ENCODE measurements around the gene CAMSAP3.

CAMSAP3 gene

DNA sequence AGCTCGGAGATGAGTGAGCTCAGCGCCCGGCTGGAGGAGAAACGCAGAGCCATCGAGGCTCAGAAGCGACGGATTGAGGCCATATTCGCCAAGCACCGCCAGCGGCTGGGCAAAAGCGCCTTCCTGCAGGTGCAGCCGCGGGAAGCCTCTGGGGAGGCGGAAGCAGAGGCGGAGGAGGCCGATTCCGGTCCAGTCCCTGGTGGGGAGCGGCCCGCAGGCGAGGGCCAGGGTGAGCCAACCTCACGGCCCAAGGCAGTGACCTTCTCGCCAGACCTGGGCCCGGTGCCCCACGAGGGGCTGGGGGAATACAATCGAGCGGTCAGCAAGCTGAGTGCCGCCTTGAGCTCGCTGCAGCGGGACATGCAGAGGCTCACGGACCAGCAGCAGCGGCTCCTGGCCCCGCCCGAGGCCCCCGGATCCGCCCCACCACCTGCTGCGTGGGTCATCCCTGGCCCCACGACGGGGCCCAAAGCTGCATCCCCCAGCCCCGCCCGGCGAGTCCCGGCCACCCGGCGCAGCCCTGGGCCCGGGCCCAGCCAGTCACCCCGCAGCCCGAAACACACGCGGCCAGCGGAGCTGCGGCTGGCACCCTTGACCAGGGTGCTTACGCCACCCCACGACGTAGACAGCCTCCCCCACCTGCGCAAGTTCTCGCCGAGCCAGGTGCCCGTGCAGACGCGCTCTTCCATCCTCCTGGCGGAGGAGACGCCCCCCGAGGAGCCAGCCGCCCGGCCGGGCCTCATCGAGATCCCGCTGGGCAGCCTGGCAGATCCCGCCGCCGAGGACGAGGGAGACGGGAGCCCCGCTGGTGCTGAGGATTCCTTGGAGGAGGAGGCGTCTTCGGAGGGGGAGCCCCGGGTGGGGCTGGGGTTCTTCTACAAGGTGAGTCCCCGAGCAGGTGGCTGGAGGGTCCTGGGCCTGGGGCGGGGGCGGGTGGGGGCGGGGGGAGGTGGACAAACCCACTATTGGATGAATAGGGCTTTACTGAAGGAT, 16.9 kb downstream of the CAMSAP3 start:
- DNase-seq: no peak

DNA sequence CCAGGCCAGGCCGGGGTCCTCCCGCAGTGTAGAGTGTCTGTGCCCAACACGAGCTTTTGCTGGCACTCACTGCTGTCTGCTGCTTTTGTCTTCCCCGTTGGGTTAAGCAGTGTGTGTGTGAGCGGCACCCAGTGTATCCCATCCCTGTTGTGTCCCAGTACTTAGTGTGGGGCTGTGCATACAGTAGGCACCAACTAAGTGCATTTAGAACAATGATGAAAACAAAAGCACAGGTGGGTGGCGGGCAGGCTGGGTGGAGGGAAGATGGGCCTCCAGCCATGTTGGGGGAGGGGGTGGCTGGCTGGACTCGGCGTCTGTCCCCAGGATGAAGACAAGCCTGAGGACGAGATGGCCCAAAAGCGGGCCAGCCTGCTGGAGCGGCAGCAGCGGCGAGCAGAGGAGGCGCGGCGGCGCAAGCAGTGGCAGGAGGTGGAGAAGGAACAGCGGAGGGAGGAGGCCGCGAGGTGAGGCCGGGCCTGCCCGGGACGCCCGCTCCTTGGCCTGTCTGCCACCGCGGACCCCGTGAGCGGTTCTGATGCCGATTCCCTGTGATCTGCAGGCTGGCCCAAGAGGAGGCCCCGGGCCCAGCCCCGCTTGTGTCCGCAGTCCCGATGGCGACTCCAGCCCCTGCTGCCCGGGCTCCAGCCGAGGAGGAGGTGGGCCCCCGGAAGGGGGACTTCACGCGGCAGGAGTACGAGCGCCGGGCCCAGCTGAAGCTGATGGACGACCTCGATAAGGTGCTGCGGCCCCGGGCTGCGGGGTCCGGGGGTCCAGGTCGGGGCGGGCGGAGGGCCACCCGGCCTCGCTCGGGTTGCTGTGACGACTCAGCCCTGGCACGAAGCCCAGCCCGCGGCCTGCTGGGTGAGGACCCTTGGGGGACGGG, 19.4 kb downstream of the CAMSAP3 start:
- no peak for DNase-seq

GRCh38 chr19:7617172-7617571, 21.5 kb downstream of the CAMSAP3 start:
- no peak for DNase-seq

DNA sequence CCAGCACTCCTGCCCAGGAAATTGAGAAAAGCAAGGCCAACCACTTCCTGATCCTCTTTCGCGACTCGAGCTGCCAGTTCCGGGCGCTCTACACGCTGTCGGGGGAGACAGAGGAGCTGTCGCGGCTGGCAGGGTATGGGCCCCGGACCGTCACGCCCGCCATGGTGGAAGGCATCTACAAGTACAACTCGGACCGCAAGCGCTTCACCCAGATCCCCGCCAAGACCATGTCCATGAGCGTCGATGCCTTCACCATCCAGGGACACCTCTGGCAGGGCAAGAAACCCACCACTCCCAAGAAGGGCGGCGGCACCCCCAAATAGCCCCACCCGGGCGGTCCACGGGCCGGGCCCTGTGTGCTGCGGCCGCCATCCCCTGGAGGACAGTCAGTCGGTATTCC, 22.1 kb downstream of the CAMSAP3 start:
- DNase-seq: no peak

- no peak for DNase-seq
Observed at GRCh38 chr19:7618348-7618747, 22.7 kb downstream of the CAMSAP3 start.

DNA sequence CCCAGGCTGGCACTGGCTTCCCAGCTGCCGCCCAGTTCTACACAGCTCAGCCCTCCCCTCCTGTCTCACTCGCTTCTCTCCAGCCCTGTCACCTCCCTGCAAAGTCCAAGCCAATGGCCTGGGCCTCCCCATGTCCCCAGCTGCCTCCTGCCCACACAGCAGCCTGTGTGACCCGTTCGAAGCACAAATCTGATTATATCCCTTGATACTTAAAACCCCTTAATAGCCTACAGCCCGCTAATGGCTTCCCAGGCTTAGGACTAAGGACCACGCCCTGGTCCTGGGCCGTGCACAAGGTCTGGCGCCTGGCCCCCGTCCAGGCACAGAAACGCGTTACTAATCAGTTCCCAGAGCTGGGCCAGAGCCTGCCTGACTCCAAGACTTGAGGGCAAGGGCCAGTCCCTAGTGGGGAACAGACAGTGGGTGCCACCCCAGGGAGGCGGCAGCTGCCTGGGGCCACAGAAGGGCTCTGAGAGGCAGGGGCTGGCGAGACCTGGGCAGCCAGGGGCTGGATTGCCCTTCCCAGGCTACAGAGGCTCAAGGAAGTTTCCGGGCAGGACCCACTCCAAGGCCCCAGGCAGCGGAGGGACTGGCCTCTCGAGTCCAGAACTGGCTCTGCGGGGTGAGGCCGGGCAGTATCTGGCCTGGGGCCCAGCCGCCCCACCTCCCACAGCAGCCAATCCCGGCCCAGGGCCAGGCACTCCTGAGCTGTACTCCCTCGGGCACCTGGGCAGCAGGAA, 23.3 kb downstream of the CAMSAP3 start:
- DNase-seq: no peak

DNA sequence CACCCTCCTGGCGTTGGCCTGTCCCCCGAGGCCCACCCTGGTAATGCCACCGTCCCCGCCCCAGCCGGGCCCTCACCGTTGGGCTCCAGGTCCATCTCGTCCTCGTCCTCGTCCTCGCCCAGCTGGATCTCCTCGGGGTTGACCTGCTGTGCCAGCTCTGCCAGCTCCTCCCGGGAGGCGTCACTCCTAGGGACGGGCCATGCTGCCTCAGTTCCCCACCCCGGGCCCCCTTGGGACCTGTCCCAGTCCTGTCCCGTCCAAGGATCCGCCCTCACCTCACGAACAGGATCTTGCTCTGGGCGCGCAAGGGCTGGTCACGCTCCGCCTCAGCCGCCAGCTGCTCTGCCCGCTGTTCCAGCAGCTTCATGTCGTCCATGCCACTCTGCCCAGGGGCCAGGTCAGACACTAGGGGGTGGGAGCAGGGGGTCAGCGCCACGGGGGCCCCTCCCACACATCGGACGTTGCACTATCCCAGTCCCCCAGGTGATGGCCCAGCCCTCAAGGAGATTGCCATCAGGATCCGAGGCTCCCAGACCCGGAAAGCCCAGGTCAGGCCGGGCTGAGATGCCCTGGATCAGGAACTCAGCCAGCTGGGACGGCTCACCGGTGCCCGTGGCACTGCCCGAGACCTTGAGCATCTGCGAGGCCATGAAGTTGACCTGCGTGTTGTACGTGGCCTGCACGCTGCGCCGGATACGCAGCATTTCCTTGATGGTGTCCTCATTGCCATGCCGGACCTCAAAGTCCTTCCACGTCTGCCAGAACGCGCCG, 24.2 kb downstream of the CAMSAP3 start:
- DNase-seq: no peak

DNA sequence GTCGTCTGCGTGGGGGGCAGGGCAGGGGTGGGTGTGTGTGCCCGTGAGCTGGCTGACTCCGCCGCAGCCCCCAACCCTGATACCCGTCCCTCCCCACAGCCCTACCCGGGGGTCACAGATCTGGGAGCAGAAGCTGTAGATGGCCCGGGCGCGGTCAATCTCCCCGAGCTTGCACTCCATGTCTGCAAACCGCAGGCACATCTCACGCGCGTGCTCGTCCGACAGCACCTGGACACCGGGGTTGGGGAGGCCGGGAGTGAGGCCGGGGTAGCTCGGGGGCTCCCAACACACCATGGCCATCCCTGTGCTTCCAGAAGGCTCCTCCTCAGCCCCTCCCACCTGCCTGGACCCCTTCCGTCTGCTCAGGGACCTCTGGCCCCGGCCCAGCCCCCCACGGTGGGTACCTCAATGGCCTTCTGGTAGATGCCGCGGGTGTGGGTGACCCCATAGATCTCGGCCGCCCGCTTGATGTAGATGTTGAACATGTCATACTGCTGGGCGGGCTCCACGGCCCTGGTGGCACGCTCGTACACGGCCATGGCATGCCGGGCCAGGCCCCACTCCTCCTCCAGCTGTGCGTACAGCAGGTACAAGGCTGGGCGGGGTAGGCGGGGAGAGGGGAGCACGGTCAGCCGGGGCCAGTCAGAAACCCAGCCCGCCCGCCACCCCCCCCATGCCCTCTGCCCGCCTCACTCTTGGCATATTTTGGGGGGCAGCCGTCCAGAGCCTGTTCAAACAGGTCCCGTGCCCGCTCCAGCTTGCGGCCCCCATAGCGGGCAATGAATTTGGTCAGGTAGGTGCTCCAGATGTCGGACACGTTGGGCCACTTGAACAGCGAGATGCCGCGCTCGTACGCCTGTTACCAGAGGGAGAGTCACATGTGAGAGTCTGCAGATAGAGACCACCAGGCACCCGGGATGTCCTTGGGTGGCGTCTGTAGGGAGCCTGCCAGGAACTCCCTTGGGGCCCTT, 25.1 kb downstream of the CAMSAP3 start:
- DNase-seq: no peak

DNA sequence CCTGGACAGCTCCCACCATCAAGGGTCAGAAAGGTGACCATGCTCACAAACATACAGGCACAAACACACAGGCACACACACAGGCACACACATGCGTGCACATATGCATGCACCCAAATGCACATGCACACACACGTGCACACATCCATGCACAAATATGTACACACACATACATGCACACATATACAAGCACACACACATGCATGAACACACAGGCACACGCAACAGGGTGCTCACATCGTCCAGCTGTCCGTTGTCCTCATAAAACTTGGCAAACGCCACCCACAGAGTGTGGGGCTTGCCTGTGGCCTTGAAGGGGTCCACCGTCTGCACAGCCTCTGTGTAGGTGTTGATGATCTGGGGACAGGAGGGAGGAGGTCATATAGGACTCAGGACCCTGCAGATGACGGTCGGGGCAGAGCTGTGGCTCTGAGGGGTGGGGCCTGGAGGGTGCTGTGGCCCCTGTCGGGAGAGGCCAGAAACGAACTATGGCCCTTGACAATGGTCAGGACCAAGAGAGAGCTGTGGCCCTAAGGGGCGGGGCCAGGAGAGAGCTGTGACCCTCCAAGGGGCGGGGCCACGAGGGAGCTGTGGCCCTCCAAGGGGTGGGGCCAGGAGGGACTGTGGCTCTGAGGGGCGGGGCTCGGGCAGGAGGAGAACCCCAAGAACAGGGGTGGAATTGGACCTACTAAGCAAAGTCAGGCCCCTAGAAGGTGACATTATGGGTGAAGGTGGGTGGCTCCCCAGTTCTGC, 27.4 kb downstream of the CAMSAP3 start:
- DNase-seq: no peak

- no peak for DNase-seq
Observed at GRCh38 chr19:7623725-7624603, 28.3 kb downstream of the CAMSAP3 start.

DNA sequence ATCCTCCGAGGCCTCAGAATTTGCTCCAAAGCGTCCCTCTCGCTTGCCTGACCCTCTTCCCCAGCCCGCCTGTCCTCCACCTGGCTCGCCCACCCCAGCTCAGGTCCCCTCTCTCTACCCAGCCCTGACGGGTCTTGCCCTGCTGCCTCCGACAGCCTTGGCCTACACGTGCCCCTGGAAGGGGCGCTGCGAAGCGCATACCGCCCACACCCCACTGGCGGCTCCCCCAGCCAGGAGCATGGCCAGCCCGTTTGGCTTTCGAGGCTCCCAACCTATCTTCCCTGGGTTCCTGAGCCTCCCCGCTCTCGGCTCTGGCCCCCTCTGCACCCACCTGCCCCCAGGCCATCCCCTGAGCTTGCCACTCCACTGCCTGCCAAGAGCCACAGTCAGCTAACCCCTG, 29.1 kb downstream of the CAMSAP3 start:
- DNase-seq: no peak

DNA sequence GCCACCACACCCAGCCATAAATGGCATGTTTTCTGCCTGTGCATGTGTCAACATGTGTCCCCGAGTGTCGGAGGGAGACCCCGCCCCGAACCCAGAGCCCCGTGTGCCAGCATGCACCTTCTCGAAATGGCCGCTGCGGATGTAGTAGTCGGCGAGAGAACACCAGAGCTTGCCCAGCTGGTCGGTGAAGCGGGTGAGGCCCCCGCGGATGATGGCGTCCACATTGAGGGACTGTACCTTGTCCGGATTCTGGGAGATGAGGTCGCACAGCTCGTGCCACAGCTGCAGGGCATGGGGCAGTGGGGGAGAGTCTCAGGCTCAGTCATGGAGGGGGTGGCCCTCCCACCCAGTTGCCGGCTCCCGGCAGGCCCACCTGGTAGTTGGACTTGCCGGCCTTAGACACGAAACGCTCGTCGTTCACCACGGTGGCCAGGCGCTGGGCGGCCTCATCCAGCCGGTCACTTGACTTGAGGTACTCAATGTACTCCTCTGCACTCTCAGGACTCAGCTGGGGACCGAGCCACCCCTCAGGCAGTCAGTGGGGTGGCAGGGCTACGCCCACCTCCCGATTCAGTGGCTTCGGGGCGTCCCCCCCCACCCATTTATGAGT, 30.2 kb downstream of the CAMSAP3 start:
- DNase-seq: no peak

- no peak for DNase-seq
Observed at GRCh38 chr19:7627166-7627565, 31.5 kb downstream of the CAMSAP3 start.

GRCh38 chr19:7628589-7629311, 33.1 kb downstream of the CAMSAP3 start:
- DNase-seq: no peak

- DNase-seq: peak; percentile 96
Observed at GRCh38 chr19:7629347-7630054, 33.8 kb downstream of the CAMSAP3 start, which contains the start of the genes PET100 and XAB2. Gene PET100, plus strand, starts transcription at chr19:7629793. Its CDS starts 41 bp downstream, at chr19:7629834. Gene XAB2, minus strand, starts transcription at chr19:7629545. Its CDS starts 18 bp downstream, at chr19:7629527.

- DNase-seq: no peak
Observed at GRCh38 chr19:7631577-7631976, 35.9 kb downstream of the CAMSAP3 start.
